ENCODE data around the gene SEPHS2.

The SEPHS2 gene

DNA sequence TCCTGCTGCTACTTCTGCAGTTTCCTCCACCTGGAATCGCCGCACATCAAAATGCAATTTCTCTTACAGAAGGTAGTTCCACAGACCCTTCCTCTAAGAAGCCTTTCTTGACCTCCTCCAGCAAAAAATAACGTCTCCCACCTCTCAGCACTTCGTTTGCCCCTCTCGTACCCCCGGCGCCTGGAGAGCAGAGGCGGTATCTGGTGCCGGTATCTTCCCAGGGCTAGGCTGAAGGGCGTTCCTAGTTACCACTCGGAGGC, 16.3 kb downstream of the SEPHS2 start:
- DNase-seq: no peak

DNA sequence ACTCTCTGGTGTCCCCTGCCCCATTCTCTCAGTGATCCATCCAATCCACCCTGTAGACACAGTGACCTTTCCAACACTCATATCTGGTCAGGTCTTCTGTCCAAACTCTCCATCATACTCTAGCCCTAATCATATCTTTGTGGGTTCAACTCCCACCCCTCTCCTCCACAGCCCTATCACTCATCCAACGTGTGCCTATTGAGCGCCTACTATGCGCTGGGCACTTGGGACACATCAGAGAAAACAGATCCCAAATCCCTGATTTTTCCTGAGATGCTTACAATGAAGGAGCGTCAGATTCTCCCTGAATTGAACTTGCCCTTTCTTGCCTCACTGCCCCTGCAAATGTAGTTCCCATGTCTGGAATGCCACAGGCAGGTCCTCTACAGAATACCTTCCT, 17.6 kb downstream of the SEPHS2 start:
- no peak for DNase-seq

DNA sequence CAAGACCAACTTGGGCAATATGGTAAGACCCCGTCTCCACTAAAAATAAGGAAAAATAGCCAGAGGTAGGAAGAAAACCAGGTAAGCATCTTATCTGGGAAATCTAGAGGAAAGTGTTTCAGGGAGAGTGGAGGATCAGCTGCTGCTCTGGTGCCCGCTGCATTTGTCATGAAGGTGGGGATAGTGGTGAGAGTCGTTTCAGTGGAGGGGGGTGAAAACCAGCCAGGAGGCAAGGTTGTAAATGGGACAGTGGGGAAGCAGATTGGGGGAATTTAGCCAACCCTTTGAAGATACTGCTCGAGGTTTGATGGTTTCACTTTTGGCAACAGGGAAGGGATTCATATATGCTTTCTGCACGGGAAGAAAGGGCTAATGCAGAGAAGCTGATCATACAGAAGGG, 24.7 kb downstream of the SEPHS2 start:
- no peak for DNase-seq

DNA sequence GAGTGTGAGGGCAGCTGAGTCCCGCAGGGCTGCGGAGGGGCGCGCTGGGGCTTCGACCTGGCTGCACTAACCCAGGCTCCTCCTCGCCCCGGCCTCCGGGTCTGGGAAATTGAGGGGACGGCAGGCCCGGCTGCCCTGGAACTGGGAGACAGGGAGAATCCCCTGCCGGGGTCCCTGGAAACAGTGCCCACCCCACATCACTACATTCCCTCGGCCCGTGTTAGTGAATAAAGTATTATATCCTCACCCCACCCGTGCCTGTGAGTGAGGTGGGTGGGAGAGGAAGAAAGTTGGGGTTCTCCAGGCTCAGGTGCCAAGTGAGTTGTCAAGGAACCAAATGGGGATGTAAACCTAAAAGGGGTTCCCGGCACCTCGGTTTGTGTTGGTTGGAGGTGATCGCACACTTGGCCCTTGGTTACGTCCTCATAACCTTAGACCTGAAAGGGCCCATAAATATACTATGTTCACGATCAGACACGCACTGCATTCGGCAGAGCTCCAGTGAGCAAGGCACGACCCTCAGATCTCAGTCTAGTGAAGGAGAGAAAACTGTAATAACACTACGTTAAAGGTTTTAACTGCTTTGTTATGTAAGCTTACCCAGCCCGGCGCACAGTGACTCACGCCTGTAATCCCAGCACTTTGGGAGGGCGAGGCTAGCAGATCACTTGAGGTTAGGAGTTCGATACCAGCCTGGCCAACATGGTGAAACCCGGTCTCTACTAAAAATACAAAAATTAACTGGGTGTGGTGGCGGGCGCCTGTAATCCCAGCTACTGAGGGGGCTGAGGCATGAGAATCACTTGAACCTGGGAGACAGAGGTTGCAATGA, 27.1 kb downstream of the SEPHS2 start:
- no peak for DNase-seq

DNA sequence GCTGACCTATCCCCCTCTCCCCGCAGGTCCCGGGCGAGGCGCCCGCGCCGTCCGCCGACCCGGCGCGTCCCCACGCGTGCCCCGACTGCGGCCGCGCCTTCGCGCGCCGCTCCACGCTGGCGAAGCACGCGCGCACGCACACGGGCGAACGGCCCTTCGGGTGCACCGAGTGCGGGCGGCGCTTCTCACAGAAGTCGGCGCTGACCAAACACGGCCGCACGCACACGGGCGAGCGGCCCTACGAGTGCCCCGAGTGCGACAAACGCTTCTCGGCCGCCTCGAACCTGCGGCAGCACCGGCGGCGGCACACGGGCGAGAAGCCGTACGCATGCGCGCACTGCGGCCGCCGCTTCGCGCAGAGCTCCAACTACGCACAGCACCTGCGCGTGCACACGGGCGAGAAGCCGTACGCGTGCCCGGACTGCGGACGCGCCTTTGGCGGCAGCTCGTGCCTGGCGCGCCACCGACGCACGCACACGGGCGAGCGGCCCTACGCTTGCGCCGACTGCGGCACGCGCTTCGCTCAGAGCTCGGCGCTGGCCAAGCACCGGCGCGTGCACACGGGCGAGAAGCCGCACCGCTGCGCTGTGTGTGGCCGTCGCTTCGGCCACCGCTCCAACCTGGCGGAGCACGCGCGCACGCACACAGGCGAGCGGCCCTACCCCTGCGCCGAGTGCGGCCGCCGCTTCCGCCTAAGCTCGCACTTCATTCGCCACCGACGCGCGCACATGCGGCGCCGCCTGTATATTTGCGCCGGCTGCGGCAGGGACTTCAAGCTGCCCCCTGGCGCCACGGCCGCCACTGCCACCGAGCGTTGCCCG, 27.9 kb downstream of the SEPHS2 start:
- DNase-seq: peak; percentile 69

DNA sequence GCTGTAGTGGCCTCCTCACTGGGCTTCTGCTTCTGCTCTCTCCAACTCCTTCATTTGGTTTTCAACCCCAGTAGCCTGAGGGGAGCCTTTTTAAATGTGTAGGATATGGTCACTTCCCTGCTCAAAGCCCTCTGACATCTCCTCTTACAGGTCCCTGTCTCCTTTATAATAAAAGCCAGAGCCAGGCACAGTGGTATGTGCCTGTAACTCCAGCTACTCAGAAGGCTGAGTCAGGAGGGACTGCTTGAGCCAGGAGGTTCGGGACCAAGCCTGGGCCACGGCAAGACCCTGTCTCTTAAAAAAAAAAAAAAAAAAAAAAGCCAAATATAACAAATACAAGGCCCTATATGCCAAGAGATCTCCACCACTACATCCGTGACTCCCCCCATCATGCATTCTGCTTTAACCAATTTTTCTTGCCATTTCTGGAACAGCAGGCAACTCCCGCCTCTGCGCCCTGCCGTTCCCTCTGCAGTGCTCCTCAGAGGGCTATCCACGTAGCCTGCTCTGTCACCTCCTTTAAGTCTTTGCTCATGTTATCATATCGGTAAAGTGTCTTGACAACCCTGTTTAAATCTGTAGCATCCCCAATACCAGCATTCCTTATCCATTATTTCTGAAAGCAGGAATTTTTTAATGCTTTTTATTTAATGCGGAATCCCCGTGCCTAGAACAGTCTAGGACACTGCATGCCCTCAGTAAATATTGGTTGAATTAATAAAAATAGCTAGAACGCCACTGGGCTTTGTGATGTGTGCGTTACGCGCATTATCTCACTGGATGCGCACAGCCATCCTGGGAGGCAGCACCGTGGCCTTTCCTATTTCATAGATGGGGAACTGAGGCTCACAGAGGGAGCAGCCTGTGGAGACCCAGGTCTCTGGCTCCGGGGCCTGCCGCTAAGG, 28.8 kb downstream of the SEPHS2 start:
- no peak for DNase-seq

DNA sequence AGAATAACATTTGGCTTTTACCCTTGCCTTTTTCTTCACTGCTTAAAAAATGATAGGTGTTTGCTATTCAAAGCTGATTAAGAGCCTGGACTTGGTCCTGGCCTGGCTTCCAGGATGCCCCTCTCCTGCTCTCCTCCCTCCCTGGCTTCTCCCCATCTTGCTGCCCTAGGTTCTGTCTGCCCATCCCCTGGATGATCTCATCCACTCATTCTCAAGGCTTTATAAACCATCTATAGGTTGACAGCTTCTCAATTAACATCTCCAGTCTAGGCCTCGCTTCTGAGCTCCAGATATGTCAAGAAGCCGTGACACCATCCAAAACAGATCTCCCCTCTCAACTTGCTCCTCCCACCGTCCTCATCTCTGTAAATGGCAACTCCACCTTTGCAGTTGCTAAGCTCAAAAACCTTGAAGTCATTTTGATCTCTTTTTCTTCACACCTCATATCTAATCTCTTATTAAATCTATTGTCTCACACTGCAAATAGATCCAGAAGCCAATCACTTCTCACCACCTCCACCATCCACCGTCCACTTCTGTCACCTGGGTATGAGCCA, 29.5 kb downstream of the SEPHS2 start:
- no peak for DNase-seq

DNA sequence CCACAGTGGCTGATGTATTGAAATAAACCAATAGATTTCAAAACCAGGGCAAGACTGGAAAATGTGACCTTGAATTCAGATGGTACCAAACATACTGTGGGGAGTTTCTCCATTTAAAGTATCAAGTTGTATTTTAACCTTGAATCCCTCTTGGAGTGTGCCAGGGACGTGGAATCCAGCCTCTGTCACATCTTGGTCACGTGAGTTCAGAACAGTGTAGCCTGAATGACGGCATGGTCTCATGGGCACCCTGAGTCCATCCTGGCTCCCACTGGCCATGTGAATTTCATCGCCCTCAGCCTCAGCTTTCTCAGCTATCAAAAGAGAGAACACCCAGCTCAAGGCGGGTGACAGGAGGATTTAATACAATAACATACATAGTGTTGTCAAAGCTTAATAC, 31.5 kb downstream of the SEPHS2 start:
- DNase-seq: no peak

DNA sequence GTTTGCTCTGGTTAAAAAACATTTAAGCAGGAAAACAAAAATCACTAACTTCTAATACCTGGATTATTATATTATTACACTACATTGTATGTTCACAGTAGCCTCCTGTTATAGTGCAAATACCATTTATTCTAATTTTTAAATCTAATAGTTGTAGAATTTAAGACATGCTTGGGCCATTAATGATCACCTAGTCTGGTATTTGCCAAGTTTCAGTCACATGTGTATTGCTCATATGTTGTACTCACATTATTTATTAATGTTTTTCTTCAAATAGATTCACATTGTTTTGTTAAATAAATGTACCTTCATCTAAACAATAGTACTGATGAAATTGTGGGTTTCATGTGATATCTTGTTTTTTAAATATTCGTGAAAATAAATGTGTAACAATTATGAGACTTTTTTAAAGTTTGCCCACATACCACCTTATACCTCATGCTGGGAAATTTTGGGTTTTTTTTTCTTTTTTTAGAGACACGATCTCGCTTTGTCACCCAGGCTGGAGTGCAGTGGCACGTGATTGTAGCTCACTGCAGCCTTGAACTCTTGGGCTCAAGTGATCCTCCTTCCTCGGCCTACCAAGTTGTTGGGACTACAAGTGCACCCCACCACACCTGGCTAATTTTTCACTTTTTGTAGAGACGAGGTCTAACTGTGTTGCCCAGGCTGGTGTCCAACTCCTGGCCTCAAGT, 32.4 kb downstream of the SEPHS2 start:
- DNase-seq: no peak

DNA sequence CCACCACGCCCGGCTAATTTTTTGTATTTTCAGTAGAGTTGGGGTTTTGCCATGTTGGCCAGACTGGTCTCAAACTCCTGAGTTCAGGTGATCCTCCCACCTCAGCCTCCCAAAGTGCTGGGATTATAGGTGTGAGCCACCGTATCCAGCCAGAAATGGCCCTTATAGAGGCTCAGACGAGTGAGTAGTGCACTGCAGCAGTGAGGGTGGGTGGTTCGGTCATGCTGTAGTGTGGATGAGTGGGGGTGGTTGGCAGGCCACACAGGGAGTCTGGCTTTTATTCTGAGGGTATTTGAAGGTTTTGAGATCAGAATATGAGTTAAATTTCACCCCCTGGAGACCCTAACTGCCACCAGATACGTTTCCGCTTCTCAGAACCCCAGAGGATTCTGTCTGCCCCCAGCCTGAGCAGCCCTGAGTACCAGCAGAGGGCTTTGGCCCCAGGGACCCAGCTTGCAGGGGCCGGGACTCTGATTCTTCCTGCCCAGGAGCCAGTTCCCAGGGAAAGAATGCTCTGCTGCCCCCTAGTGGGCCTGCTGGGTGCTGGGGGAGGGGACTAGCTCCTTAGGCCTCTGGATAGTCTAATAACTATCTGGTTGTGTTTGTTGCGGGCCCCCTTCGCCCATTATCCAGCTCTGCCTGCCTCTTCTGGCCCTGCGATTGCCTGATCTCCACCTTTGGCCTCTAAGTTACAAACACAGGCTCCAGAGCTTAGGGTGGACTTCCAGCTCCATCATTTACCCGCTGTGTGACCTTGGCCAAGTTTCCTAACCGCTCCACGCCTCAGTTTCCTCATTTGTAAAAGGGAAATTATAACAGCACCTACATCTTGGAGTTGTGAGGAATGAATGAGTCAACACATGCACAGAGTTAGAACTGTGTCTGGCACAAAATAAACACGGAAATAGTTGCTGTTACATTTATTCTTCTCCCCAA, 36.3 kb downstream of the SEPHS2 start:
- no peak for DNase-seq

DNA sequence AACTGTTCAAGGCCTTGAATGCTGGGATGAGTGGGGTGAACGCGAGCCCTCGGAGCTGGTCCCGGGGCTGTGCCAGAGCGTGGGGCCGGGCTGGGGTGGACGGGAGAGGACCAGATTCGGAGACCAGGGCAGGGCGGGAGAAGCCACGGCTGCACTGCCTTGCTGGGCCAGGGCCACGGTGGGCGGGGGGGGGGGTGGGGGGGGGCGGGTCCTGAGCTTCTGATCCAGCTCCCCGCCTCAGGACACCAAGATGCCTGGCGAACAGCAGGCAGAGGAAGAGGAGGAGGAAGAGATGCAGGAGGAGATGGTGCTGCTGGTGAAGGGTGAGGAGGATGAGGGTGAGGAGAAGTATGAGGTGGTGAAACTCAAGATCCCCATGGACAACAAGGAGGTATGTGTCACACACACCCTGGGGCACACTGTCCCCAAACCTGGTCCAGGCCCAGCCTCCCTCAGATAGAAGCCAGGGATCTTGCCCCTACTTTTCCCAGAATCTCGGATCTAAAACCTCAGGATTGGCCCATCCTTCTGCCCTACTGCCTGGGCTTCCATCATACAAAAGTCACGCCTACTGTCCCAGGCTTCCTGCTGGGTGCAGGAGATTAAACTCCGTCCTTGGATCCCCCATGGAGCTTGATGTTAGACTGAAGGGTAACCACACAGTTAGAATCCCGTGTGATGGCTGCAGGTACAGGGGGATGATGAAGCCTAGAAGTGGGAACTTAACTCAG, 37.7 kb downstream of the SEPHS2 start:
- no peak for DNase-seq

DNA sequence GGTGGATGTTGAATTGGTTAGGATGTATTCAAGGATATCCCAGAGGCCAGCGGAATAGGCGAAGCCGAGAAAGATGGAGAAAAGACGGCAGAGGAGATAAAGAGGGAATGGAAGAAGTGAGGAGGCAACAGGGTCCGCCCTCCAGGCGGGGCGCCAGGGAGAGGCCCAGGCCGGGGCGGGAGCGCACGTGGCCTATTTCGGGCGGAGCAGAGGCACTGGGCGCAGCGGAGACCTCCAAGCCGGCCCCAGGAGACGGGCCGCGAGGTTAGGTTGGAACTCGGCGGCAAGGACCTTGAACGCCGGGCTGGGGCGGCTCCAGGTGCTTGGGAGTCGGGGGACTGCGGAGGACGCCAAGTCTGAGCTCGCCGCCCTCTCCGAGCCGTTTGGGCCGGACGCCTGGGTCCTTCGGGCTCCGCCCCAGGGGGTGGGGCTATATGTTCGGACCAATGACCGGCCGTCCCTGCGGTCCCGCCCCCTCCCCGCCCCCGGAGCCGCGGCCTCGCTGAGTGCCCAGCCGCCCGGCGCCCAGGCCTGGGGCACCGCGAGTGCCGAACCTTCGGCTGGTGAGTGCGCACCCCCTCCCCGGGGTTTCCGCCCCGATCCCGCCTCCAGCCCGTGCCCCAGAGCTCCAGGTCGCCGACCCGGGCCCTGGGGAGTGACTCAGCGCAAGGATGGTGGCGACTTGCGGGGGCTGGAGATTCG, 38.4 kb downstream of the SEPHS2 start, which contains the start of gene ZNF771:
TSS of gene ZNF771 (plus strand) at position 505 of the 702 bp plus-strand sequence. CDS start 448 bp downstream, outside the sequence.
- peak; percentile 28 for DNase-seq

DNA sequence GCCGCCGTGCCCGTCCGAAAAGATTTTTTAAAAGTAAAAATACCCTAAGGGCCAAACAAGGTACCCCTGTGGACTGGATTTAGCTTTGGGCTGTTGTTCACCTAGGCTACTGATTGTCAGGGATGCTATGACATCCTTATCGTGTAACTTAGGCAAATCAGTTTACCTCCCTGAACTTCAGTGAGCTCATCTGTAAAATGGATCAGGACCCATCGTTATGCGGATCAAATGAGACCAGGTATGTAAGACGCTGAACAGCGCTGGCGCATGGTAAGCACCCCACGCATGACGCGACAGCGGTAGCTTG, 38.9 kb downstream of the SEPHS2 start:
- no peak for DNase-seq

DNA sequence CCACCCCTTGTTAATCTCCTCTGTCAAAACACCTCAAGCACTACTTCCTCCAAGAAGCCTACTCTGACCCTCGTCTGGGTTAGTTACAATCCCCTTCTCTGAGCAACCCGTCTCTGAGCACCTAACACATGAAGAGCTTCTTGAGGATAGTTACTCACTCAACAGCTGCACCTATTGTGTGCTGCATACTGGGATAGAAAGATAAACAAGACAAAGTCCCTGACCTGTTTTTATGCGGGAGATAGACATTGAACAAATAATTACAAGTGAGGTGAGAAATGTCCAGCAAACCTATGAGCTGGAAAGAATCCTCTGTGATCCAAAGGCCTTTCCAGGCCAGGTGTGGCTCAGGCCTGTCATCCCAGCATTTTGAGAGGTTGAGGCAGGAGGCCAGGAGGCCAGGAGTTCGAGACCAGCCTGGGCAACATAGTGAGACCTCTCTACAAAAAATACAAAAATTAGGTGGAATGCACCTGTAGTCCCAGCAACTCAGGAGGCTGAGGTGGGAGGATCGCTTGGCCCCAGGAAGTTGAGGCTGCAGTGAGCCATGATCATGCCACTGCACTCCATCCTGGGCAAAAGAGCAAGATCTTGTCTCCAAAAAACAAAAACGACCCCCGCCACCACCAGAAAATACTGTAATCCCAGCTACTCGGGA, 43.8 kb downstream of the SEPHS2 start:
- DNase-seq: no peak

DNA sequence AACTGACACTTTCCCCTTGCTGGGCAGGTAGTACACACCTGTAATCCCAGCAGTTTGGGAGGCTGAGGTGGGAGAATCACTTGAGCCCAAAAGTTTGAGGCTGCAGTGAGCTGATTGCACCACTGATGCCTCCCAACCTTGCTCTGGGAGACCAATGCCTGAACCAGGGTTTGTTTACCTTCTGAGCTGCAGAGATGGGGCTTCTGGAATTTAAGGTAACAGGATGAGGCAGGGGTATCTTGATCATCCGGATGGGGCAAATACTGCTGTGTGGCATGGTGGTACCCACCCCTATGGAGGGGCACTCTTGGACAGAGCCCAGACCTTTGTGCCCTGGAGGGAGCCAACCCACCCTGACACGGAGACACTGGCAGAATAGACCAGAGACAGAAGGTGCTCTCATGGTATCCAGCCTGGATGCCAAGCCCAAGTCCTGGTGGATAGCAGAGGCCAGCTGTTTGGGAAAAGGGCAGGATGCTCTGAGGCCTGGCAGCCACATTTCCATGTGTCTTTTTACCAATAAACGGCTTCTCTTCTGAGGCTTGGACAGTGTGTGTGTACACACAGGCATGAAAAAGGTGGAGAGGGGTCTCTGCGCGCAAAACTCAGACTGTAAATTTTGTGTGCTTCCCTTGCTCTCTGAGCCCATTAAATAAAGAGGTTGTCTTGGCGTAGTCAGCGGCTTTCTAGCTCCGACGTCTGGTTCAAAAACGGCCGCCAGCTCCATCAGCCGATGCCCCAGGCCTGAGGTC, 46.1 kb downstream of the SEPHS2 start:
- DNase-seq: no peak

DNA sequence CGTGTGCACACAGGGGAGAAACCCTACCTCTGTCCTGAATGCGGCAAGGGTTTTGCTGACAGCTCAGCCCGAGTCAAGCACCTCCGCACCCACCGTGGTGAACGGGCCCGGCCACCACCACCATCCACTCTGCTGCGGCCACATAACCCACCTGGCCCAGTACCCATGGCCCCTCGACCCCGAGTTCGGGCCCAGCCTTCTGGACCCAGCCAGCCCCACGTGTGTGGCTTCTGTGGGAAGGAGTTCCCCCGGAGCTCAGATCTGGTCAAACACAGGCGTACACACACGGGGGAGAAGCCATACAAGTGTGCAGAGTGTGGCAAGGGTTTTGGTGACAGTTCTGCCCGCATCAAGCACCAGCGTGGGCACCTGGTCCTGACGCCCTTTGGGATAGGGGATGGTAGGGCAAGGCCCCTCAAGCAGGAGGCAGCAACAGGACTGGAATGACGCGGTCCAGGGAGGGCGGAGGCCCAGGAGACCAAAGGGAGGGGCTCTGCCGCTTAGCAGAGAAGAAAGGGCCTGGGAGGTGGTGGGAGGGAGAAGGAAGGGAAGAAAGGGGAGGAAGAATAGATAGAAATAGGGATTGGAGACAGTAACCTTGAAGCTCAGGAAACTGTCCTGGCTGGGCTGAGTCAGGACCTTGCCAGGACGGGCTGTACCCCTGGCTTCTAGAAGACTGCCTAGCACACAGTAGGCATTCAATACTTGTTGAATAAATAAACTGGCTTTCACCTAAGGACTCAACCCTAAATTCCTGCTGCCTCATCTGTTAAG, 46.8 kb downstream of the SEPHS2 start:
- DNase-seq: no peak

DNA sequence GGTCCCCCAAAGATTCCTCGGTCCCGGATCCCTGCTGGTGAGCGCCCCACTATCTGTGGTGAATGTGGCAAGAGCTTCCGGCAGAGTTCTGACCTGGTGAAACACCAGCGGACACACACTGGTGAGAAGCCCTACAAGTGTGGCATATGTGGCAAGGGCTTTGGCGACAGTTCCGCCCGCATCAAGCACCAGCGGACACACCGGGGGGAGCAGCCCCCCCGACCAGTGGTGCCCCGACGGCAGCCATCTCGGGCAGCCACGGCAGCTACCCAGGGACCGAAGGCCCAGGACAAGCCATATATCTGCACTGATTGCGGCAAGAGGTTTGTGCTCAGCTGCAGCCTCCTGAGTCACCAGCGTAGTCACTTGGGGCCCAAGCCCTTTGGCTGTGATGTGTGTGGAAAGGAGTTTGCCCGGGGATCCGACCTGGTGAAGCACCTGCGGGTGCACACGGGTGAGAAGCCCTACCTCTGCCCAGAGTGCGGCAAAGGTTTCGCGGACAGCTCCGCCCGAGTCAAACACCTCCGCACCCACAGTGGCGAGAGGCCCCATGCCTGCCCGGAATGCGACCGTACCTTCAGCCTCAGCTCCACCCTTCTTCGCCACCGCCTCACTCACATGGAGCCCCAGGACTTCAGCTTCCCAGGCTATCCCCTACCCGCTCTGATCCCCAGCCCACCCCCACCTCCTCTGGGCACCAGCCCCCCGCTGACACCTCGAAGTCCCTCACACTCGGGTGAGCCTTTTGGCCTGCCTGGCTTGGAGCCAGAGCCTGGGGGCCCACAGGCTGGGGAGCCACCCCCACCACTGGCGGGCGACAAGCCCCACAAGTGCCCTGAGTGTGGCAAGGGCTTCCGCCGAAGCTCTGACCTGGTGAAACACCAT, 47.7 kb downstream of the SEPHS2 start:
- DNase-seq: no peak
